H1 (cell line): Measurements from ENCODE around the gene GPSM1. TPM values are rescaled to one million over a fixed set of nuclear protein-coding genes. Genes with fewer than 3 reads are reported as not detected.

Experiments
- CTCF ChIA-PET: fragments of 300-600 bp; sonication (Branson Sonifier 250); formaldehyde crosslinking; loops from one replicate; lab custom pipeline; 2021; ENCODE audit not compliant: partially characterized antibody; lab: Charles Lee
- POLR2A ChIA-PET: fragments of 300-600 bp; sonication (Branson Sonifier 250); formaldehyde crosslinking; loops from one replicate; lab custom pipeline; 2021; ENCODE audit warnings: inconsistent platforms; ENCODE audit not compliant: partially characterized antibody; lab: Charles Lee
- DNase-seq, 2 experiments: peaks; one replicate each; pipeline versions ENCODE4 v3.0.0 to v3.0.0-alpha.2; 2010 to 2022; ENCODE audit warnings: low spot score in 2 of 2, low read depth in 1 of 2, mixed read lengths in 1 of 2
- FAIRE-seq: peaks from 2 replicates; lab custom pipeline; 2011; peaks lifted over from hg19 to GRCh38; lab: Jason Lieb, UNC
- H2AFZ ChIP-seq: 2 replicates; pipeline ENCODE4 v1.8.1; 2012; ENCODE audit warnings: low read length, inconsistent platforms
- H2AK5ac ChIP-seq: 2 replicates; pipeline ENCODE4 v1.6.1; 2013; ENCODE audit warnings: low read depth, low read length
- H2BK120ac ChIP-seq: replicated peaks from 2 replicates; pipeline ENCODE3; 2013; ENCODE audit warnings: low read depth, low read length, inconsistent platforms
- H2BK12ac ChIP-seq: 2 replicates; pipeline ENCODE4 v1.6.1; 2013; ENCODE audit warnings: low read depth, low read length
- H2BK15ac ChIP-seq: 2 replicates; pipeline ENCODE4 v1.6.1; 2013; ENCODE audit warnings: low read length
- H2BK20ac ChIP-seq: 2 replicates; pipeline ENCODE4 v1.6.1; 2013; ENCODE audit warnings: low read length
- H2BK5ac ChIP-seq: 2 replicates; pipeline ENCODE4 v1.6.1; 2013; ENCODE audit warnings: low read depth, low read length
- H3K14ac ChIP-seq: 2 replicates; pipeline ENCODE4 v1.6.1; 2013; ENCODE audit warnings: inconsistent platforms; ENCODE audit not compliant: insufficient read length
- H3K18ac ChIP-seq: 2 replicates; pipeline ENCODE4 v1.6.1; 2013; ENCODE audit warnings: low read length; ENCODE audit errors: extremely low read depth
- H3K23ac ChIP-seq: 2 replicates; pipeline ENCODE4 v1.6.1; 2013; ENCODE audit warnings: inconsistent platforms; ENCODE audit not compliant: insufficient read length
- H3K23me2 ChIP-seq: 2 replicates; pipeline ENCODE4 v1.6.1; 2013; ENCODE audit warnings: low read depth, low read length
- H3K27ac ChIP-seq: 2 replicates; pipeline ENCODE4 v1.6.1; 2011; ENCODE audit warnings: low read depth, low read length, inconsistent platforms
- H3K27me3 ChIP-seq, 4 experiments: replicated peaks in 1 of 4; 1 replicate in 1 of 4; 2 replicates in 3 of 4; pipeline versions ENCODE4 v1.6.1 to v1.8.1; 2011 to 2013; ENCODE audit warnings: low read length in 3 of 4, mild to moderate bottlenecking in 3 of 4, inconsistent platforms in 2 of 4, mixed read lengths in 2 of 4, moderate library complexity in 1 of 4; ENCODE audit not compliant: control insufficient read depth in 3 of 4, insufficient read depth in 3 of 4; ENCODE audit errors: extremely low read depth in 1 of 4
- H3K36me3 ChIP-seq, 4 experiments: 2 replicates each; pipeline versions ENCODE4 v1.6.1 to v1.8.1; 2011 to 2013; ENCODE audit warnings: mild to moderate bottlenecking in 4 of 4, low read length in 3 of 4, moderate library complexity in 2 of 4, control low read depth in 1 of 4, inconsistent platforms in 1 of 4; ENCODE audit not compliant: insufficient read depth in 4 of 4, control insufficient read depth in 2 of 4
- H3K4ac ChIP-seq: replicated peaks from 2 replicates; pipeline ENCODE3; 2013; ENCODE audit warnings: low read length, low read depth, mixed read lengths, inconsistent platforms; ENCODE audit not compliant: insufficient read length
- H3K4me1 ChIP-seq, 4 experiments: replicated peaks in 1 of 4; 1 replicate in 1 of 4; 2 replicates in 3 of 4; pipeline versions ENCODE4 v1.6.1 to v1.8.1; 2011 to 2013; ENCODE audit warnings: low read length in 3 of 4, inconsistent platforms in 2 of 4, mixed read lengths in 1 of 4; ENCODE audit not compliant: insufficient read depth in 4 of 4, control insufficient read depth in 3 of 4
- H3K4me2 ChIP-seq, 2 experiments: 2 replicates each; pipeline versions ENCODE4 v1.6.1 to v1.8.1; 2011 to 2013; ENCODE audit warnings: low read depth in 2 of 2, low read length in 2 of 2, control low read depth in 1 of 2, inconsistent platforms in 1 of 2, mild to moderate bottlenecking in 1 of 2; ENCODE audit not compliant: insufficient read depth in 1 of 2
- H3K4me3 ChIP-seq, 4 experiments: fragments of 200-600, 300-600 bp in 1 of 4; sonication (generic), shearing (Covaris generic), sonication (Bioruptor Twin) in 1 of 4; 2 replicates each; pipeline versions ENCODE4 v1.5.1 to v1.8.1; 2011 to 2016; ENCODE audit warnings: low read length in 4 of 4, low read depth in 3 of 4, control low read depth in 2 of 4, inconsistent platforms in 2 of 4, mild to moderate bottlenecking in 2 of 4, mixed read lengths in 1 of 4, moderate library complexity in 1 of 4; ENCODE audit not compliant: insufficient read depth in 2 of 4; ENCODE audit errors: extremely low read depth in 1 of 4
- H3K56ac ChIP-seq: replicated peaks from 2 replicates; pipeline ENCODE3; 2013; ENCODE audit warnings: low read depth, mild to moderate bottlenecking, mixed read lengths, low read length, inconsistent platforms; ENCODE audit not compliant: insufficient read length
- H3K79me1 ChIP-seq: 2 replicates; pipeline ENCODE4 v1.6.1; 2013; ENCODE audit warnings: low read depth, low read length, control low read depth
- H3K79me2 ChIP-seq, 2 experiments: 2 replicates each; pipeline versions ENCODE4 v1.6.1 to v1.8.1; 2012 to 2013; ENCODE audit warnings: low read length in 2 of 2, mild to moderate bottlenecking in 2 of 2, inconsistent platforms in 1 of 2; ENCODE audit not compliant: insufficient read depth in 2 of 2, control insufficient read depth in 1 of 2
- H3K9ac ChIP-seq, 4 experiments: replicated peaks in 1 of 4; 1 replicate in 1 of 4; 2 replicates in 3 of 4; pipeline versions ENCODE4 v1.6.1 to v1.8.1; 2011 to 2013; ENCODE audit warnings: low read depth in 3 of 4, low read length in 3 of 4, control low read depth in 2 of 4, mild to moderate bottlenecking in 2 of 4, moderate library complexity in 2 of 4, inconsistent platforms in 1 of 4; ENCODE audit errors: extremely low read depth in 1 of 4
- H3K9me3 ChIP-seq, 2 experiments: 2 replicates each; pipeline versions ENCODE4 v1.6.1 to v1.8.1; 2012 to 2013; ENCODE audit warnings: mild to moderate bottlenecking in 2 of 2, moderate library complexity in 2 of 2, control low read depth in 1 of 2, inconsistent platforms in 1 of 2, low read depth in 1 of 2, low read length in 1 of 2, mixed read lengths in 1 of 2; ENCODE audit not compliant: insufficient read depth in 2 of 2
- H4K20me1 ChIP-seq, 2 experiments: replicated peaks in 1 of 2; 2 replicates each; pipeline versions ENCODE3 to v1.8.1; 2011 to 2013; ENCODE audit warnings: inconsistent platforms in 2 of 2, low read length in 2 of 2, mild to moderate bottlenecking in 1 of 2; ENCODE audit not compliant: insufficient read depth in 2 of 2, control insufficient read depth in 1 of 2
- H4K5ac ChIP-seq: 2 replicates; pipeline ENCODE4 v1.6.1; 2013; ENCODE audit warnings: low read length, low read depth, mixed read lengths, inconsistent platforms; ENCODE audit not compliant: insufficient read length
- H4K8ac ChIP-seq: 2 replicates; pipeline ENCODE4 v1.8.0; 2013; ENCODE audit warnings: mild to moderate bottlenecking, moderate library complexity, low read length, inconsistent platforms; ENCODE audit not compliant: insufficient read depth; ENCODE audit errors: extremely low read depth
- H4K91ac ChIP-seq: replicated peaks from 2 replicates; pipeline ENCODE3; 2013; ENCODE audit warnings: low read length, mixed read lengths, inconsistent platforms; ENCODE audit not compliant: insufficient read length
- BCL11A ChIP-seq, 2 experiments: IDR thresholded peaks; one replicate each; pipeline ENCODE4 v1.6.1; 2011; ENCODE audit warnings: low read depth in 2 of 2, low read length in 2 of 2, mild to moderate bottlenecking in 2 of 2
- CTCF ChIP-seq, 3 experiments: IDR thresholded peaks; 1 replicate in 2 of 3; 2 replicates in 1 of 3; pipeline versions ENCODE4 v1.5.1 to v1.6.1; 2011; ENCODE audit warnings: low read length in 3 of 3, mild to moderate bottlenecking in 3 of 3, inconsistent platforms in 2 of 3, low read depth in 1 of 3, moderate library complexity in 1 of 3; ENCODE audit not compliant: insufficient read depth in 1 of 3; ENCODE audit errors: control extremely low read depth in 1 of 3
- POLR2AphosphoS5 ChIP-seq: IDR thresholded peaks from 2 replicates; pipeline ENCODE4 v1.6.1; 2011; ENCODE audit warnings: low read depth, low read length
- RAD21 ChIP-seq, 2 experiments: IDR thresholded peaks in 1 of 2; conservative IDR thresholded peaks in 1 of 2; 2 replicates each; pipeline ENCODE4 v1.6.1; 2011; ENCODE audit warnings: low read depth in 2 of 2, low read length in 2 of 2, improper control_type of control experiment in 1 of 2, inconsistent platforms in 1 of 2, mild to moderate bottlenecking in 1 of 2, moderate library complexity in 1 of 2
- SIRT6 ChIP-seq: IDR thresholded peaks from one replicate; pipeline ENCODE4 v1.7.1; 2012; ENCODE audit warnings: low read length, inconsistent platforms
- WGBS, 2 experiments: shearing (Covaris generic) in 1 of 2; methylation state at CpG; one replicate each; pipeline versions ENCODE4 v1.1.6 to v1.1.7; 2013 to 2015; ENCODE audit warnings: low lambda C conversion rate in 2 of 2, mixed read lengths in 2 of 2, inconsistent platforms in 1 of 2, low coverage in 1 of 2, missing lambda C conversion rate in 1 of 2; ENCODE audit not compliant: insufficient replicate concordance in 2 of 2, insufficient coverage in 1 of 2, insufficient read length in 1 of 2; ENCODE audit errors: extremely low coverage in 1 of 2, missing lambda C conversion rate in 1 of 2; 5-methylcytosine and 5-hydroxymethylcytosine counted together
- polyA plus RNA-seq, 7 experiments: library from polyadenylated mRNA; depleted of rRNA in 3 of 7; stranded (reverse) in 5 of 7; unstranded in 2 of 7; fragments of >200 nt in 5 of 7; fragments of 200-250 nt in 2 of 7; gene quantifications; 1 replicate in 5 of 7; 2 replicates in 1 of 7; 4 replicates in 1 of 7; pipeline versions ENCODE4 v1.2.1 to v1.2.3, GENCODE V29; 2011 to 2013; ENCODE audit warnings: missing spikeins in 2 of 7, mixed read lengths in 2 of 7
- total RNA-seq: library from RNA; stranded (reverse); fragmentation: NEBNext Ultra II Directional; extraction: Animal tissue kit (Norgen Biotek cat#: 25700); gene quantifications from 2 replicates; pipeline ENCODE4 v1.2.1, GENCODE V29; 2021

GPSM1 gene
- total and polyA plus RNA-seq, 2 of the 8 experiments (the other 6 are each of a cell fraction or from before 2014, with no cell fraction given), result 12.8 to 18.0 TPM

DNA sequence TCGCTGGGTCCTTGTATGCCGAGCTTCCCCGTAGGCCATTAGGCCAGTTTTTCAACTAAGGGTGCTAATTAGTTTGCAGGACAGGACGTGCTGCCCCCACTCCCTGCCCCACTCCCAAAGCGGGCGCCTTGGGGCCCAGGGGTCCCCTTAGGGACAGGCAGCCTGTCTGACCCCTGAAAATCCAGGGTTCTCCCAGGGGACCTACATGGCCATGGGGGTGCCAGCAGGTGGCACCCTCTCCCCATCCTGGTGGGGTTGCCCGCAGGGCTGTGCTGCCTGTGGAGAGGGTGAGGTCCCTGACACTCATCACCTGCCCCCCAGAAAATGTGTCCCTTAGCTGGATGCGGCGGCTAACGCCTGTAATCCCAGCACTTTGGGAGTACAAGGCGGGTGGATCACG is 14.9 kb upstream of the GPSM1 start:
- Histone ChIP-seq H4K5ac (no peak overlapping the region), H3K18ac (no peak overlapping the region), H2AK5ac (no peak overlapping the region), H2BK12ac (no peak overlapping the region), H3K27me3 (no peaks in the 10 kb centered on the region; a peak in 1 of 7 replicates), H3K9ac (no peak overlapping the region), H3K27ac (no peak overlapping the region), H3K4ac (no peak overlapping the region), H3K4me3 (no peak overlapping the region), H3K23ac (no peak overlapping the region), H3K9me3 (peaks cover 13 to 19% of the 10 kb centered on the region in 2 experiments), H3K14ac (no peak overlapping the region), H3K56ac (no peak overlapping the region), H3K4me2 (no peak overlapping the region), H2BK120ac (no peak overlapping the region), H3K36me3 (no peaks in the 10 kb centered on the region; a peak in 1 of 8 replicates), H2BK15ac (no peak overlapping the region), H4K20me1 (peaks cover 0 to 16% of the 10 kb centered on the region in 2 experiments), H2BK5ac (no peak overlapping the region), H2BK20ac (no peak overlapping the region), H3K23me2 (peaks cover 22% of the 10 kb centered on the region), H3K79me1 (no peaks in the 10 kb centered on the region; the same call in 1 of the 2 replicates), H3K79me2 (no peaks in the 10 kb centered on the region), H4K91ac (no peak overlapping the region), H3K4me1 (0 out of 7 replicates have a peak, but pooled peaks cover 0 to 3% (median 0%) of the 10 kb centered on the region in 4 experiments), H4K8ac (no peak overlapping the region), H2AFZ (no peak overlapping the region)
- DNase-seq (no peak), FAIRE-seq (no peak)
- 78% methylated on average over 11 of the region's 12 CpGs; no CpG with 5 or more reads in 1 of the 2 experiments for WGBS, 2 experiments
- ChIA-PET CTCF (interaction anchor here (0.8 to 4.9 kb wide), 21 partner anchors 9 to 406 kb away, joined by 3 to 46 read pairs (median 4); partner anchors contain the start of genes CCDC187 and DNLZ), POLR2A (interaction anchor here (0.7 to 1.3 kb wide), 7 partner anchors 11 to 88 kb away, joined by 3 to 5 read pairs (median 4); partner anchors contain the start of genes DNLZ and GPSM1)
- TF ChIP-seq POLR2AphosphoS5, result no peak
- peak in 2 of 3 experiments; percentile 59 to 79; a peak in 3 of 4 replicates for TF ChIP-seq CTCF (IDR thresholded peaks at IDR 0.05; ENCODE audit: control extremely low read depth in 1 of 3, insufficient read depth in 1 of 3, low read depth in 1 of 3, low read length in 3 of 3)
- no peak for TF ChIP-seq BCL11A (IDR thresholded peaks at IDR 0.05; ENCODE audit: low read depth in 2 of 2, low read length in 2 of 2)
- TF ChIP-seq SIRT6, result no peak
- TF ChIP-seq RAD21 (IDR thresholded peaks at IDR 0.05 in 1 of 2, conservative IDR thresholded peaks at IDR 0.05 in 1 of 2; ENCODE audit: low read depth in 2 of 2, low read length in 2 of 2), result peak; percentile 77 to 83
